Measurements from ENCODE around the gene IGFBPL1. TPM values are rescaled to one million over a fixed set of nuclear protein-coding genes. Genes with fewer than 3 reads are reported as not detected.

Gene IGFBPL1
- total and polyA plus RNA-seq, 2 of the 13 experiments (the other 11 are each of a cell fraction or from before 2014, with no cell fraction given): 0.24 TPM; not detected in 1

DNA sequence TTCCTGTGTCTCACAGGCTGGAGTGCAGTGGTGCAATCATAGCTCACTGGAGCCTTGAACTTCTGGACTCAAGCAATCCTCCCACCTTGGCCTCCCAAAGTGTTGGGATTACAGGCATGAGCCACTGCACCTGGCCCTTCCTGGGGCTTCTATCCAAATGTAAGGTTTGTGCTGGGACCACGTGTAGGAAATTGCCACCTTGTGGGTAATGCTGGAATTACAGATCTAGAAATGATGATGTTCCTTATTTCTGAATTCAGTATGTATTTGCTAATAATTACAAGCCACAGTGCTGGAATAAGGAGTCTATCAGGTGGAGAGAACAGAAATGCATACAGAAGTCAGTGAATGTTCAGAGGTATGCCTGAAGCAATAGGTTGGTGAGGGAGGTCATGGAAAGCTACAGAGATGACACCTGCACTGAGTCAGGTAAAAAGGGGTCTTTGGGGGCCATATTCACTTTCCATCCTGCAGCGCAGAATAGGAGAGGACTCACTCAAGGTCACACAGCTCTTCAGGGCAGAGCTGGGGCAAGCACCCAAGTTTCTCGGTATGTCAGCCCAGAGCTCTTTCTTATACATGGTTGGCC, 8.8 kb upstream of the IGFBPL1 start (continued):
- no peak for TF ChIP-seq SRSF9 (IDR thresholded peaks at IDR 0.05; ENCODE audit: borderline replicate concordance, insufficient read depth, low read depth, low read length, poor library complexity, severe bottlenecking)
- TF ChIP-seq, protein P1, sequence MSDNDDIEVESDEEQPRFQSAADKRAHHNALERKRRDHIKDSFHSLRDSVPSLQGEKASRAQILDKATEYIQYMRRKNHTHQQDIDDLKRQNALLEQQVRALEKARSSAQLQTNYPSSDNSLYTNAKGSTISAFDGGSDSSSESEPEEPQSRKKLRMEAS (IDR thresholded peaks at IDR 0.05): peak; percentile 63
- no peak for TF ChIP-seq ZNF782 (CRISPR knock-in tag; IDR thresholded peaks at IDR 0.05; ENCODE audit: borderline replicate concordance)
- TF ChIP-seq, protein P2, sequence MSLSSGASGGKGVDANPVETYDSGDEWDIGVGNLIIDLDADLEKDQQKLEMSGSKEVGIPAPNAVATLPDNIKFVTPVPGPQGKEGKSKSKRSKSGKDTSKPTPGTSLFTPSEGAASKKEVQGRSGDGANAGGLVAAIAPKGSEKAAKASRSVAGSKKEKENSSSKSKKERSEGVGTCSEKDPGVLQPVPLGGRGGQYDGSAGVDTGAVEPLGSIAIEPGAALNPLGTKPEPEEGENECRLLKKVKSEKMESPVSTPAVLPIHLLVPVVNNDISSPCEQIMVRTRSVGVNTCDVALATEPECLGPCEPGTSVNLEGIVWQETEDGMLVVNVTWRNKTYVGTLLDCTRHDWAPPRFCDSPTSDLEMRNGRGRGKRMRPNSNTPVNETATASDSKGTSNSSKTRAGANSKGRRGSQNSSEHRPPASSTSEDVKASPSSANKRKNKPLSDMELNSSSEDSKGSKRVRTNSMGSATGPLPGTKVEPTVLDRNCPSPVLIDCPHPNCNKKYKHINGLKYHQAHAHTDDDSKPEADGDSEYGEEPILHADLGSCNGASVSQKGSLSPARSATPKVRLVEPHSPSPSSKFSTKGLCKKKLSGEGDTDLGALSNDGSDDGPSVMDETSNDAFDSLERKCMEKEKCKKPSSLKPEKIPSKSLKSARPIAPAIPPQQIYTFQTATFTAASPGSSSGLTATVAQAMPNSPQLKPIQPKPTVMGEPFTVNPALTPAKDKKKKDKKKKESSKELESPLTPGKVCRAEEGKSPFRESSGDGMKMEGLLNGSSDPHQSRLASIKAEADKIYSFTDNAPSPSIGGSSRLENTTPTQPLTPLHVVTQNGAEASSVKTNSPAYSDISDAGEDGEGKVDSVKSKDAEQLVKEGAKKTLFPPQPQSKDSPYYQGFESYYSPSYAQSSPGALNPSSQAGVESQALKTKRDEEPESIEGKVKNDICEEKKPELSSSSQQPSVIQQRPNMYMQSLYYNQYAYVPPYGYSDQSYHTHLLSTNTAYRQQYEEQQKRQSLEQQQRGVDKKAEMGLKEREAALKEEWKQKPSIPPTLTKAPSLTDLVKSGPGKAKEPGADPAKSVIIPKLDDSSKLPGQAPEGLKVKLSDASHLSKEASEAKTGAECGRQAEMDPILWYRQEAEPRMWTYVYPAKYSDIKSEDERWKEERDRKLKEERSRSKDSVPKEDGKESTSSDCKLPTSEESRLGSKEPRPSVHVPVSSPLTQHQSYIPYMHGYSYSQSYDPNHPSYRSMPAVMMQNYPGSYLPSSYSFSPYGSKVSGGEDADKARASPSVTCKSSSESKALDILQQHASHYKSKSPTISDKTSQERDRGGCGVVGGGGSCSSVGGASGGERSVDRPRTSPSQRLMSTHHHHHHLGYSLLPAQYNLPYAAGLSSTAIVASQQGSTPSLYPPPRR (CRISPR knock-in tag; IDR thresholded peaks at IDR 0.05; ENCODE audit: borderline replicate concordance): no peak
- TF ChIP-seq, protein P3, sequence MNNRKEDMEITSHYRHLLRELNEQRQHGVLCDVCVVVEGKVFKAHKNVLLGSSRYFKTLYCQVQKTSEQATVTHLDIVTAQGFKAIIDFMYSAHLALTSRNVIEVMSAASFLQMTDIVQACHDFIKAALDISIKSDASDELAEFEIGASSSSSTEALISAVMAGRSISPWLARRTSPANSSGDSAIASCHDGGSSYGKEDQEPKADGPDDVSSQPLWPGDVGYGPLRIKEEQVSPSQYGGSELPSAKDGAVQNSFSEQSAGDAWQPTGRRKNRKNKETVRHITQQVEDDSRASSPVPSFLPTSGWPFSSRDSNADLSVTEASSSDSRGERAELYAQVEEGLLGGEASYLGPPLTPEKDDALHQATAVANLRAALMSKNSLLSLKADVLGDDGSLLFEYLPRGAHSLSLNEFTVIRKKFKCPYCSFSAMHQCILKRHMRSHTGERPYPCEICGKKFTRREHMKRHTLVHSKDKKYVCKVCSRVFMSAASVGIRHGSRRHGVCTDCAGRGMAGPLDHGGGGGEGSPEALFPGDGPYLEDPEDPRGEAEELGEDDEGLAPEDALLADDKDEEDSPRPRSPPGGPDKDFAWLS (CRISPR knock-in tag; IDR thresholded peaks at IDR 0.05; ENCODE audit: borderline replicate concordance): no peak
- TF ChIP-seq ADNP (CRISPR knock-in tag; IDR thresholded peaks at IDR 0.05): no peak
- TF ChIP-seq, protein P4, sequence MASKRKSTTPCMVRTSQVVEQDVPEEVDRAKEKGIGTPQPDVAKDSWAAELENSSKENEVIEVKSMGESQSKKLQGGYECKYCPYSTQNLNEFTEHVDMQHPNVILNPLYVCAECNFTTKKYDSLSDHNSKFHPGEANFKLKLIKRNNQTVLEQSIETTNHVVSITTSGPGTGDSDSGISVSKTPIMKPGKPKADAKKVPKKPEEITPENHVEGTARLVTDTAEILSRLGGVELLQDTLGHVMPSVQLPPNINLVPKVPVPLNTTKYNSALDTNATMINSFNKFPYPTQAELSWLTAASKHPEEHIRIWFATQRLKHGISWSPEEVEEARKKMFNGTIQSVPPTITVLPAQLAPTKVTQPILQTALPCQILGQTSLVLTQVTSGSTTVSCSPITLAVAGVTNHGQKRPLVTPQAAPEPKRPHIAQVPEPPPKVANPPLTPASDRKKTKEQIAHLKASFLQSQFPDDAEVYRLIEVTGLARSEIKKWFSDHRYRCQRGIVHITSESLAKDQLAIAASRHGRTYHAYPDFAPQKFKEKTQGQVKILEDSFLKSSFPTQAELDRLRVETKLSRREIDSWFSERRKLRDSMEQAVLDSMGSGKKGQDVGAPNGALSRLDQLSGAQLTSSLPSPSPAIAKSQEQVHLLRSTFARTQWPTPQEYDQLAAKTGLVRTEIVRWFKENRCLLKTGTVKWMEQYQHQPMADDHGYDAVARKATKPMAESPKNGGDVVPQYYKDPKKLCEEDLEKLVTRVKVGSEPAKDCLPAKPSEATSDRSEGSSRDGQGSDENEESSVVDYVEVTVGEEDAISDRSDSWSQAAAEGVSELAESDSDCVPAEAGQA (IDR thresholded peaks at IDR 0.05; ENCODE audit: low read depth): no peak
- TF ChIP-seq, protein P4 (CRISPR knock-in tag; IDR thresholded peaks at IDR 0.05; ENCODE audit: borderline replicate concordance): no peak
- TF ChIP-seq ZBTB3 (CRISPR knock-in tag; IDR thresholded peaks at IDR 0.05; ENCODE audit: borderline replicate concordance, low read depth): no peak
- no peak for TF ChIP-seq ARHGAP35 (CRISPR knock-in tag; IDR thresholded peaks at IDR 0.05; ENCODE audit: borderline replicate concordance)
- TF ChIP-seq, protein P5, sequence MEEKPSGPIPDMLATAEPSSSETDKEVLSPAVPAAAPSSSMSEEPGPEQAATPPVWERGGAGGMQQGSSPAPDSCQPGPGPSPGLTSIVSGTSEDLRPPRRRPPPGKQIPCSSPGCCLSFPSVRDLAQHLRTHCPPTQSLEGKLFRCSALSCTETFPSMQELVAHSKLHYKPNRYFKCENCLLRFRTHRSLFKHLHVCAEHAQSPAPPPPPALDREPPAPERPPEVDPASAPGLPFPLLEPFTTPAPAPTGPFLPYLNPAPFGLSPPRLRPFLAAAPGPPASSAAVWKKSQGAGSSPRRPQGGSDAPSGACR (CRISPR knock-in tag; IDR thresholded peaks at IDR 0.05): no peak
- no peak for TF ChIP-seq SRY (CRISPR knock-in tag; IDR thresholded peaks at IDR 0.05)
- TF ChIP-seq, protein P6, sequence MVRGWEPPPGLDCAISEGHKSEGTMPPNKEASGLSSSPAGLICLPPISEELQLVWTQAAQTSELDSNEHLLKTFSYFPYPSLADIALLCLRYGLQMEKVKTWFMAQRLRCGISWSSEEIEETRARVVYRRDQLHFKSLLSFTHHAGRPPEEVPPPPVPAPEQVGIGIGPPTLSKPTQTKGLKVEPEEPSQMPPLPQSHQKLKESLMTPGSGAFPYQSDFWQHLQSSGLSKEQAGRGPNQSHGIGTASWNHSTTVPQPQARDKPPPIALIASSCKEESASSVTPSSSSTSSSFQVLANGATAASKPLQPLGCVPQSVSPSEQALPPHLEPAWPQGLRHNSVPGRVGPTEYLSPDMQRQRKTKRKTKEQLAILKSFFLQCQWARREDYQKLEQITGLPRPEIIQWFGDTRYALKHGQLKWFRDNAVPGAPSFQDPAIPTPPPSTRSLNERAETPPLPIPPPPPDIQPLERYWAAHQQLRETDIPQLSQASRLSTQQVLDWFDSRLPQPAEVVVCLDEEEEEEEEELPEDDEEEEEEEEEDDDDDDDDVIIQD (CRISPR knock-in tag; IDR thresholded peaks at IDR 0.05; ENCODE audit: low read depth): no peak

Data from HepG2 (cell line).